Activated CD4-positive, alpha-beta T cell treated with anti-CD3 and anti-CD28 coated beads, Interleukin-10, Interleukin-2, amounts not matched to agents 100 ng/mL and 50 ng/mL, durations not matched to agents 16 hours and 8 hours (primary cell): Measurements from ENCODE around the gene GLRA1.
"Not testable (repeated sequence)": the region's sequence is repeated elsewhere in the genome, so short reads cannot be mapped to it uniquely, and the experiment has no call there.

Source experiments
- DNase-seq: peaks from one replicate; pipeline ENCODE4 v3.0.0-alpha.2; 2020

Gene GLRA1

GRCh38 chr5:151811593-151812321 is 112.9 kb downstream of the GLRA1 start:
- peak; percentile 13 for DNase-seq

- no peak for DNase-seq
Measured at GRCh38 chr5:151810897-151811296, 113.8 kb downstream of the GLRA1 start.

GRCh38 chr5:151810449-151810848 is 114.2 kb downstream of the GLRA1 start:
- DNase-seq = peak; percentile 11

DNA sequence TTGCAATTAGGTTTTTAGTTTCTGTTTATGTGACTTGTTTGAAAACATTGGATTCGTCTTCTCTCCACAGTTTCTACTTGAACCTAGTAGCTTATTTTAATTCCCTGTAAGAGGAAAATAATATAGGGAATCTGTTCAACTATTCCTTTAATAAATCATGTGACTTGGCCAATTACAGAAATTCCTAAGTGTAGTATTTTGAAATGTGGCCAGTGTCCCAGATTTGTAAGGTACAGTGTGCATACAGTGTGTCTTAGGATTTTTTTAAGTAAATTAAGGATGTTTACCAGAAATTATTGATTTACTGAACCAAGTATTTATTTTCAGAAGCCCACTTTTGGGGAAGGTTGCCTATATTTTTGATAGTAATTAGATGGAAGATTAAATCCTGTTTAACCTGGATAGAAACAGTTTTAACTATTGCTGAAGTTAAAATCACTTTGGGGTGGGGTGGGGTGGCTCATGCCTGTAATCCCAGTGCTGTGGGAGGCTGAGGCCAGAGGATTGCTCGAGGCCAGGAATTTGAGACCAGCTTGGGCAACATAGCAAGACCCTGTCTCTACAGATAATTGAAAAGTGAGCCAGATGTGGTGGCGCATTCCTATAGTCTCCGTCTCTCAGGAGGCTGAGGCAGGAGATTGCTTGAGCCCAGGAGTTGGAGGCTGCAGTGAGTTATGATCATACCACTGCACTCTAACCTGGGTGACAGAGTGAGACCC is 116.0 kb downstream of the GLRA1 start:
- DNase-seq = no peak

DNA sequence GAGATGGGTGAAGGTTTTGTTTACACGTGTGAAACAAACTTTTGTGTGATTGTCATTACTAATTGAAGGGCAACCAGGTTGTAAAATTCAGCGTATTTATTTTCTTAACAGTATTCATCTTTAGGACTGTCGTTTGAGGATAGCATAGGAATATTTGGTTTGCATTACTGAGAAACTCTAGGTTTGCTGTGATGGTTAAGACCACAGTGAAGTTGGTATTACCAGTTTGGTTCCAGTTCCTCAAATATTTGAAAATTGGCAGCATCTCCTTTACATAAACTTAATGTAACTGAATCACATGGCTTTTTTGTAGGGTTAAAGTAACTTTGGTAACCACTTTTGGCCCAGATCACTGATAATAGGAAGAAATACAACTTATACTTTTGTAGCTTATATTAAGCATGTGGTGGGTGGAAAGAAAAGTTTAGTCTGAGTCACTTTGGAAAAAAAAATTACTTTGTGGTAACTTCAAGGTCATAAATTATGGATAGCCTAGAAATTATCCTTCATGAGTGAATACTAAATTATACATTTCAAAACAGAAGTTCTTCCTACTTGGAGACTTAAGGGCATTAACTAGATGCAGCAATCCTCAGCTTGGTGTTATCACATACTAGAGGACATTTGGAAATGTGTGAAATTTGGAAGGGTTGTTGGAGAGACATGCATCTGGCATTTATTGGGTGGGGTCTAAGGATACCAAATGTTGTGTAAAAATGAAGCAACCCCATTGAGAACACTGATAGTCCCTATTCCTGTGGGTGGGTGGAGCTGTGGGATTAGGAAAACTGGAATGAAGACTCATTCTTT is 119.0 kb downstream of the GLRA1 start:
- no peak for DNase-seq

DNA sequence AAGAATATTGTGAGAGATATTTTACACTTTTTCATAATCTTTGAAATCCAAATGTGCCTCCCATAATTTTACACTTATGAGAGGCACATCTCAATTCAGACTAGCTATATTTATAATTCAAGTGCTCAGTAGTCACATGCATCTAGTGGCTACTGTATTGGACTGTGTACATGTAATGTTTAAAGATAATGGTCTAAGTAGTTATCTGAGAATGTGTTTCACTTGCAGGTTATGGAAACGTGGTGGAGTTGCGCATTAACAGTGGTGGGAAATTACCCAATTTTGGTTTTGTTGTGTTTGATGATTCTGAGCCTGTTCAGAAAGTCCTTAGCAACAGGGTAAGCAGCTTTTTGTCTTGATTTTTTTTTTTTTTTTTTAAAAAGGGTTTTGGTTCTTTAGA is 124.1 kb downstream of the GLRA1 start:
- no peak for DNase-seq

- DNase-seq = peak; percentile 35
Measured at GRCh38 chr5:151799407-151799806, 125.2 kb downstream of the GLRA1 start.

- DNase-seq = no peak
Measured at GRCh38 chr5:151798674-151799073, 126.0 kb downstream of the GLRA1 start.

GRCh38 chr5:151795426-151795825 is 129.2 kb downstream of the GLRA1 start:
- DNase-seq = no peak

GRCh38 chr5:151793358-151793757 is 131.3 kb downstream of the GLRA1 start:
- no peak for DNase-seq

DNA sequence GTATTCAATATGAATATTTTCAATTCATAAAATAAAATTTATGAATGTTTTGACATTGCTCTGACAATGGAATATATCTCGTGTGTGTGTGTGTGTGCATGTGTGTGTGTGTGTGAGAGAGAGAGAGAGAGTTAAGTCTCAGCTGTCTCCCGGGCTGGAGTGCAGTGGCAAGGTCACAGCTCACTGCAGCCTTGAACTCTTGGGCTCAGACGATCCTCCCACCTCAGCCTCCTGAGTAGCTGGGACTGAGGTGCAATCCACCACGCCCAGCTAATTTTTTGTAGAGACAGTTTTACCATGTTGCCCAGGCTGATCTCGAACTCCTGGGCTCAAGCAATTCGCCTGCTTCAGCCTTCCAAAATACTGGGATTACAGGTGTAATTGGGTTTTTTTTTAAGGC is 136.8 kb downstream of the GLRA1 start:
- no peak for DNase-seq

DNA sequence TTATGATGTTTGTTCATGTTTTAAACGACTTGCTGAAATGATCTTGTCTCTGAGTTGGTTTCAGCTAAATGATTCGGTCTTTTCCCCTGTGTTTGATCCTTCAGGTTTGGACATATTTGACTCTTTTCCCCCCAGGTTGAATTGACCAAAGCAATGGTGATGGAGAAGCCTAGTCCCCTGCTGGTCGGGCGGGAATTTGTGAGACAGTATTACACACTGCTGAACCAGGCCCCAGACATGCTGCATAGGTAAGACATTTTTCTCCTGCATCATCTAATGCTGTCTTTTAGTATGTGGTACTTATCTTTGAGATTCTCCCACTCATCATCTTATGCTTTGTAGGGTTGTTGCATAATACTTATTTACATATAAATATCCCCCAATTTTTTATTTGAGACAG is 138.2 kb downstream of the GLRA1 start:
- DNase-seq = no peak

- DNase-seq = no peak
Measured at GRCh38 chr5:151784141-151784540, 140.5 kb downstream of the GLRA1 start.

GRCh38 chr5:151783664-151784063 is 141.0 kb downstream of the GLRA1 start:
- not testable (repeated sequence) for DNase-seq

GRCh38 chr5:151781201-151781600 is 143.4 kb downstream of the GLRA1 start:
- no peak for DNase-seq

DNA sequence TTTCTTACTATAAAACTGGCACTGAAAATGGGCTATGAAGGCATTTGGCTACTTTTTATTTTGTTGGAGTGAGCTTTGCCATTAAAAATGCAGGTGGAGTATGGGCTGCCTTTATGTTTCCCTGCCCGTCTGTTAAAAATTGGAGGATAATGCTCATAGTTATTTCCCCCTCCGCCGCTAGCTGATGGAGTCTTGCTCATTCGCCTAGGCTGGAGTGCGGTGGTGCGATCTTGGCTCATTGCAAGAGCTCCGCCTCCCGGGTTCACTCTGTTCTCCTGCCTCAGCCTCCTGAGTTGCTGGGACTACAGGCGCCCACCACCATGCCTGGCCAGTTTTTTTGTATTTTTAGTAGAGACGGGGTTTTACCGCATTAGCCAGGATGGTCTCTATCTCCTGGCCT is 144.3 kb downstream of the GLRA1 start:
- no peak for DNase-seq

GRCh38 chr5:151779531-151780125 is 145.0 kb downstream of the GLRA1 start:
- no peak for DNase-seq

- DNase-seq = no peak
Measured at GRCh38 chr5:151775025-151775606, 149.5 kb downstream of the GLRA1 start.

DNA sequence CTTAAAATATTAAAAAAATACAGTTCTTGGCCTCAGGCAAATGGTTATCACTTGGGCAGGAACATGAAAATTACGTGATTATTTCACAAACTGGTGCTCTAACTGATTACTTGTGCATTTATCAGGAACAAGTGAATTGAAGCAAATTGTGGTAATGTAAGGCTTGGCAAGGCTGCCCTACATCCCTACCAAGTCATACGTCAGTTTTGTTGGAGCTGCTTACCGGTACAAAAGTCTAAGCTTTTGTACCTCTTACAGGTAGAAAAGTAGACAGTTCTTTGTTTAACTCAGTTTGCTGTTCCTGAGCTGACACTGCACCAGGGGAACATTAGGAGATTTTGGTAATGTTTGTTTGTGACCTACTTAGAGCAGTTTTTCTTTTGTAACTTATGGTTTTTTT is 150.7 kb downstream of the GLRA1 start:
- no peak for DNase-seq

- no peak for DNase-seq
Measured at GRCh38 chr5:151772846-151773561, 151.6 kb downstream of the GLRA1 start.
